ENCODE measurements around the gene TSPEAR. TPM values are rescaled to one million over a fixed set of nuclear protein-coding genes. Genes with fewer than 3 reads are reported as not detected.
A peak's percentile ranks its signal among the peaks of the same experiment; 100 is the strongest.

Gene TSPEAR
- total RNA-seq, 3 donors from 2014 or later (not counting 1 experiment from before 2014, with no cell fraction given) = not detected

DNA sequence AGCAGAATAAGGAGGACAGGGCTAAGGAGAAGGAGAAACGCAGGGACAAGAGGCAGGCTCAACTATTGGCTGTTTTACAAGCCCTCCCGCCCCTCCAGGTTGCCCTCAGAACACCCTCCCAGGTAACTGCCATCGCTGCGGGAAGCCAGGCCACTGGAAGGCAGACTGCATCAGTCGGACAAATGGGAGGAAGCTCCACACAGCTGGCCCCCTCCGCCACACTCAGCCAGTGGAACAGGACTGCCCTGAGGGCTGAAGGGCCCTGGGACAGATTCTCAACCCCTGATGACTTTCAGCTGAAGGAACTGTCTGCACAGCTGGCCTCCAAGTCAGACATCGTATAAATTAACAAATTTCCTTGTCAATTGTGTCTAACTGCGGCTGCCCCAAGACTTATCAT is 234.2 kb downstream of the TSPEAR start:
- TF ChIP-seq, protein P1, sequence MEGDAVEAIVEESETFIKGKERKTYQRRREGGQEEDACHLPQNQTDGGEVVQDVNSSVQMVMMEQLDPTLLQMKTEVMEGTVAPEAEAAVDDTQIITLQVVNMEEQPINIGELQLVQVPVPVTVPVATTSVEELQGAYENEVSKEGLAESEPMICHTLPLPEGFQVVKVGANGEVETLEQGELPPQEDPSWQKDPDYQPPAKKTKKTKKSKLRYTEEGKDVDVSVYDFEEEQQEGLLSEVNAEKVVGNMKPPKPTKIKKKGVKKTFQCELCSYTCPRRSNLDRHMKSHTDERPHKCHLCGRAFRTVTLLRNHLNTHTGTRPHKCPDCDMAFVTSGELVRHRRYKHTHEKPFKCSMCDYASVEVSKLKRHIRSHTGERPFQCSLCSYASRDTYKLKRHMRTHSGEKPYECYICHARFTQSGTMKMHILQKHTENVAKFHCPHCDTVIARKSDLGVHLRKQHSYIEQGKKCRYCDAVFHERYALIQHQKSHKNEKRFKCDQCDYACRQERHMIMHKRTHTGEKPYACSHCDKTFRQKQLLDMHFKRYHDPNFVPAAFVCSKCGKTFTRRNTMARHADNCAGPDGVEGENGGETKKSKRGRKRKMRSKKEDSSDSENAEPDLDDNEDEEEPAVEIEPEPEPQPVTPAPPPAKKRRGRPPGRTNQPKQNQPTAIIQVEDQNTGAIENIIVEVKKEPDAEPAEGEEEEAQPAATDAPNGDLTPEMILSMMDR (IDR thresholded peaks at IDR 0.05) = no peak
- no peak overlapping the region for H3K27ac Mint-ChIP-seq
- H3K27me3 ChIP-seq (ENCODE audit: control insufficient read depth, insufficient read depth, low read length) = no peaks in the 10 kb centered on the region
- H3K9me3 ChIP-seq (ENCODE audit: control insufficient read depth, insufficient read depth, low read length) = no peaks in the 10 kb centered on the region
- H3K4me1 Mint-ChIP-seq = no peaks in the 10 kb centered on the region
- H3K4me3 ChIP-seq (ENCODE audit: low read length) = no peak overlapping the region
- H3K9me3 Mint-ChIP-seq = no peaks in the 10 kb centered on the region
- H3K4me1 ChIP-seq (ENCODE audit: control insufficient read depth, insufficient read depth, low read length) = peaks cover 9% of the 10 kb centered on the region
- no peaks in the 10 kb centered on the region for H3K36me3 ChIP-seq (ENCODE audit: control insufficient read depth, insufficient read depth, low read length)
- WGBS (ENCODE audit: insufficient coverage) = 89% methylated on average over 8 of the region's 8 CpGs
- intact Hi-C loops (cut with micrococcal nuclease) = loop anchor here (10.0 kb wide), 1 partner anchor 102 kb away; no protein-coding TSS in a partner anchor
- H3K36me3 Mint-ChIP-seq = no peaks in the 10 kb centered on the region
- H3K27ac ChIP-seq (ENCODE audit: low read length) = no peak overlapping the region
- ATAC-seq (no peak), DNase-seq (no peak)
- H3K4me3 Mint-ChIP-seq = no peak overlapping the region
- peaks cover 5% of the 10 kb centered on the region in 2 donors for H3K27me3 Mint-ChIP-seq (ENCODE audit: low read depth in 2 of 2)

DNA sequence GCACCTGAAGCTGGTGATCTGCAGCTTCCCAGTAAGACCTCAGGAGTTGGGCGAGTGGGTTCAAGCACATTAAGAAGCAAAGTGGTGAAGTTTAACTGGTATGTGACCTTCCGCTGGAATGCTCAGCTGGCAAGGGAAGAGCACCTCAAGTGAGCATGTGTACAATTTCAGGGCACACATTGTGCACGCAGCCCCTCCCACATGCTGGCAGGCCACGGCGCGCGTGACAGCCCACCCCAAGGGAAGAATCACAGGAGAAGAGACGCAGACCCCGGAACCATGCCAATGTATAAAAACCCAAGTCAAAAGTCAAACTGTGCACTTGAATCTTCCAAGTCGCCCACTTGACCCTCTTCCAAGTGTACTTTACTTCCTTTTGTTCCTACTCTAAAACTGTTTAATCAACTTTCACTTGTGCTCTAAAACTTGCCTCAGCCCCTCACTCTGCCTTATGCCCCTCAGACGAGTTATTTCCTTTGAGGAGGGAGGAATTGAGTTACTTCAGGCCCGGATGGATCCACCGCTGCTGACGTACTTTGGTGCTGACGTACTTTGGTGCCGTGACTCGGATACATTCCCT is 236.0 kb downstream of the TSPEAR start:
- Mint-ChIP-seq H3K9me3 (no peaks in the 10 kb centered on the region), H3K27ac (no peak overlapping the region), H3K36me3 (no peaks in the 10 kb centered on the region), H3K4me3 (no peak overlapping the region), H3K27me3 (ENCODE audit: low read depth in 2 of 2) (peaks cover 4 to 12% of the 10 kb centered on the region in 2 donors), H3K4me1 (no peaks in the 10 kb centered on the region)
- TF ChIP-seq, protein P1 (IDR thresholded peaks at IDR 0.05) = no peak
- intact Hi-C loops (cut with micrococcal nuclease) = loop anchor here (10.0 kb wide), 1 partner anchor 101 kb away; no protein-coding TSS in a partner anchor
- H3K27me3 ChIP-seq (ENCODE audit: control insufficient read depth, insufficient read depth, low read length) = no peaks in the 10 kb centered on the region
- 95% methylated on average over 16 of the region's 17 CpGs for WGBS (ENCODE audit: insufficient coverage)
- no peak overlapping the region for H3K27ac ChIP-seq (ENCODE audit: low read length)
- no peaks in the 10 kb centered on the region for H3K36me3 ChIP-seq (ENCODE audit: control insufficient read depth, insufficient read depth, low read length)
- H3K4me1 ChIP-seq (ENCODE audit: control insufficient read depth, insufficient read depth, low read length) = peaks cover 9% of the 10 kb centered on the region
- no peaks in the 10 kb centered on the region for H3K9me3 ChIP-seq (ENCODE audit: control insufficient read depth, insufficient read depth, low read length)
- ATAC-seq = no peak
- DNase-seq = no peak
- no peak overlapping the region for H3K4me3 ChIP-seq (ENCODE audit: low read length)

DNA sequence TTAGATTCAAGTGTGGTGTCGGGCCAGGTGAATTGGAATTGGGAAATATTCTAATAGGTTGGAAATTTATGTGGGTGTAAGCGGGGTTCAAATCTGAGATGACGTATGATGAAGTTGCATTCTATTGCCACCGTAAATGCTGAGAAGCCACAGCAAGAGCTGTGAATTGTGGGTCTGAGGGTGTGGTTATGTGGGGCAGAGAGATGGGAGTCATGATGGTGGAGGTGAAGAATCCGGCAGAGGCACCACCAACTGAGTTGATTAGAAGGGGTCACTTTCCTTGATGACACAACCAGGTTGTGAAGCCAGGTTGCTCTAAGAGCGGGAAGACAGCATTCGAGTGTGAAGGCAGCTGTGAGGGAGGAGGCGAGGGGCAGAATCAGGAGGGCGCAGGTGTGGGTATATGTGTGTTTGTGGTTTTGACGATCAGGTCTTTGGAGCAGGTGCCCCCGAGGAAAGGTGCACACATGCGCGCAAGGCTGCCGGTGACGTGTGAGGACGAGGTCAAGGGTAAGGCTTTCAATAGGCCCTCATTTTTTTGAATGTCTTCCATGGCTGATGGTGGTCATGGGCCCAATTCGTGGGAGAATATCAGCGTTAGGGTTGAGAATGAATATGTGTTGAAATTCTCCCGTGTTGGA is 237.3 kb downstream of the TSPEAR start:
- TF ChIP-seq, protein P1 (IDR thresholded peaks at IDR 0.05) = no peak
- 64% methylated on average over 18 of the region's 19 CpGs for WGBS (ENCODE audit: insufficient coverage)
- Mint-ChIP-seq H3K27ac (no peak overlapping the region), H3K4me1 (no peaks in the 10 kb centered on the region), H3K4me3 (no peak overlapping the region), H3K36me3 (no peaks in the 10 kb centered on the region), H3K9me3 (no peaks in the 10 kb centered on the region), H3K27me3 (ENCODE audit: low read depth in 2 of 2) (peaks cover 11 to 19% of the 10 kb centered on the region in 2 donors)
- H3K27ac ChIP-seq (ENCODE audit: low read length) = no peak overlapping the region
- intact Hi-C loops (cut with micrococcal nuclease) = loop anchor here (10.0 kb wide), 1 partner anchor 99 kb away; no protein-coding TSS in a partner anchor
- H3K27me3 ChIP-seq (ENCODE audit: control insufficient read depth, insufficient read depth, low read length) = no peaks in the 10 kb centered on the region
- peaks cover 9% of the 10 kb centered on the region for H3K4me1 ChIP-seq (ENCODE audit: control insufficient read depth, insufficient read depth, low read length)
- ATAC-seq (peak; percentile 52 to 97 (median 88)), DNase-seq (peak; percentile 13 to 39)
- H3K4me3 ChIP-seq (ENCODE audit: low read length) = no peak overlapping the region
- no peaks in the 10 kb centered on the region for H3K36me3 ChIP-seq (ENCODE audit: control insufficient read depth, insufficient read depth, low read length)
- no peaks in the 10 kb centered on the region for H3K9me3 ChIP-seq (ENCODE audit: control insufficient read depth, insufficient read depth, low read length)
